DND-41 (cell line): Measurements from ENCODE around the gene PCDHGC5.

ENCODE experiments used
- ATAC-seq: fragments of 200-7000 bp; cut with Tn5 transposase; 3 replicates; pipeline ENCODE4 v1.9.1; 2021; ENCODE audit warnings: low read depth; ENCODE audit not compliant: insufficient read depth
- DNase-seq: peaks from one replicate; pipeline ENCODE4 v3.0.0-alpha.2; 2020
- H2AFZ ChIP-seq: 2 replicates; pipeline ENCODE4 v1.6.0; 2012; ENCODE audit warnings: low read depth, low read length
- H3K27ac ChIP-seq: 2 replicates; pipeline ENCODE4 v1.5.1; 2012; ENCODE audit warnings: low read length, inconsistent platforms
- H3K27me3 ChIP-seq: fragments of 200-600 bp; sonication (generic); 2 replicates; pipeline ENCODE4 v1.6.0; 2012; ENCODE audit warnings: low read length, mild to moderate bottlenecking, inconsistent platforms; ENCODE audit not compliant: insufficient read depth, poor library complexity
- H3K36me3 ChIP-seq: 2 replicates; pipeline ENCODE4 v1.5.1; 2012; ENCODE audit warnings: low read length, inconsistent platforms; ENCODE audit not compliant: insufficient read depth
- H3K4me1 ChIP-seq: 2 replicates; pipeline ENCODE4 v1.5.1; 2012; ENCODE audit warnings: mild to moderate bottlenecking, low read length; ENCODE audit not compliant: insufficient read depth
- H3K4me2 ChIP-seq: 2 replicates; pipeline ENCODE4 v1.6.0; 2012; ENCODE audit warnings: mild to moderate bottlenecking, moderate library complexity, low read length, inconsistent platforms; ENCODE audit not compliant: insufficient read depth
- H3K4me3 ChIP-seq, 2 experiments: fragments of 200-600 bp in 1 of 2; shearing (Covaris generic) in 1 of 2; 2 replicates each; pipeline ENCODE4 v1.5.1; 2012 to 2016; ENCODE audit warnings: inconsistent platforms in 2 of 2, low read length in 2 of 2, mild to moderate bottlenecking in 2 of 2, low read depth in 1 of 2, moderate library complexity in 1 of 2
- H3K79me2 ChIP-seq: 2 replicates; pipeline ENCODE4 v1.6.0; 2012; ENCODE audit warnings: low read length, inconsistent platforms; ENCODE audit not compliant: insufficient read depth
- H3K9ac ChIP-seq: 2 replicates; pipeline ENCODE4 v1.6.0; 2012; ENCODE audit warnings: low read depth, mild to moderate bottlenecking, inconsistent platforms, low read length, moderate library complexity
- H3K9me3 ChIP-seq: 2 replicates; pipeline ENCODE4 v1.5.1; 2012; ENCODE audit warnings: low read length, moderate library complexity, mild to moderate bottlenecking, inconsistent platforms; ENCODE audit not compliant: insufficient read depth, severe bottlenecking
- H4K20me1 ChIP-seq: 2 replicates; pipeline ENCODE4 v1.6.0; 2012; ENCODE audit warnings: low read length; ENCODE audit not compliant: insufficient read depth
- EZH2 ChIP-seq: IDR thresholded peaks from 3 replicates; pipeline ENCODE4 v1.6.1; 2012; ENCODE audit warnings: borderline replicate concordance, low read depth, mild to moderate bottlenecking, moderate library complexity, low read length, inconsistent platforms; ENCODE audit not compliant: severe bottlenecking
- TF ChIP-seq, protein P1 (sequence below): IDR thresholded peaks from 2 replicates; pipeline ENCODE4 v1.5.1; 2012; ENCODE audit warnings: borderline replicate concordance, low read length, moderate library complexity, mild to moderate bottlenecking; ENCODE audit not compliant: poor library complexity, severe bottlenecking; ENCODE audit errors: extremely low read depth

The PCDHGC5 gene

DNA sequence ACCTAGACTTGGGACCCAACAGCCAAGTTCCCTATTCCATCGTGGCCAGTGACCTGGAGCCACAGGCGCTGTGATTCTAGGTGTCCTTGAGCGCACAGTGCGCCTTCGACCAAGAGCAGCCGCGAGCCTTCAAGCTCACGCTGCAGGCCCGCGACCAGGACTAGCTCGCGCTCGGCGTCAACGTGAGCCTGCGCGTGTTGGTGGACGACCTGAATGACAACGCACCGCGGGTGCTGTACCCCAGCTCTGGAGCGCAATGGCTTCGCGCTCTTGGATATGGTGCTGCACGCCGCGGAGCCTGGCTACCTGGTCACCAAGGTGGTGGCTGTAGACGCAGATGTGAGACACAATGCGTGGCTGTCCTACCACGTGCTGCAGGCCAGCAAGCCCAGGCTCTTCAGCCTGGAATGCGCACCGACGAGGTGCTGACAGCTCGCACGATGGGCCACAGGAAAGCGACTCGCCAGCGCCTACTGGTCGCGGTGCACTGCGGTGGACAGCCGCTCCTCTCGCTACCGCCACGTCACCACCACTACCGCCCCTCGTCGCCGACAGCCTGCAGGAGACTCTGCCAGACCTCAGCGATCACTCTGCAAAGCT, 47.2 kb upstream of the PCDHGC5 start:
- H3K9ac ChIP-seq: no peak overlapping the region
- H3K27me3 ChIP-seq: no peaks in the 10 kb centered on the region
- no peaks in the 10 kb centered on the region for H3K9me3 ChIP-seq
- H3K4me2 ChIP-seq: no peak overlapping the region
- H2AFZ ChIP-seq: no peak overlapping the region
- TF ChIP-seq, protein P1, sequence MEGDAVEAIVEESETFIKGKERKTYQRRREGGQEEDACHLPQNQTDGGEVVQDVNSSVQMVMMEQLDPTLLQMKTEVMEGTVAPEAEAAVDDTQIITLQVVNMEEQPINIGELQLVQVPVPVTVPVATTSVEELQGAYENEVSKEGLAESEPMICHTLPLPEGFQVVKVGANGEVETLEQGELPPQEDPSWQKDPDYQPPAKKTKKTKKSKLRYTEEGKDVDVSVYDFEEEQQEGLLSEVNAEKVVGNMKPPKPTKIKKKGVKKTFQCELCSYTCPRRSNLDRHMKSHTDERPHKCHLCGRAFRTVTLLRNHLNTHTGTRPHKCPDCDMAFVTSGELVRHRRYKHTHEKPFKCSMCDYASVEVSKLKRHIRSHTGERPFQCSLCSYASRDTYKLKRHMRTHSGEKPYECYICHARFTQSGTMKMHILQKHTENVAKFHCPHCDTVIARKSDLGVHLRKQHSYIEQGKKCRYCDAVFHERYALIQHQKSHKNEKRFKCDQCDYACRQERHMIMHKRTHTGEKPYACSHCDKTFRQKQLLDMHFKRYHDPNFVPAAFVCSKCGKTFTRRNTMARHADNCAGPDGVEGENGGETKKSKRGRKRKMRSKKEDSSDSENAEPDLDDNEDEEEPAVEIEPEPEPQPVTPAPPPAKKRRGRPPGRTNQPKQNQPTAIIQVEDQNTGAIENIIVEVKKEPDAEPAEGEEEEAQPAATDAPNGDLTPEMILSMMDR: no peak
- no peak for TF ChIP-seq EZH2
- ATAC-seq (no peak), DNase-seq (no peak)
- no peaks in the 10 kb centered on the region for H3K4me1 ChIP-seq
- H3K4me3 ChIP-seq: no peak overlapping the region
- H3K79me2 ChIP-seq: no peaks in the 10 kb centered on the region
- H3K36me3 ChIP-seq: no peaks in the 10 kb centered on the region
- no peak overlapping the region for H3K27ac ChIP-seq
- H4K20me1 ChIP-seq: no peaks in the 10 kb centered on the region

- Histone ChIP-seq H3K4me3 (no peak overlapping the region), H3K4me2 (no peak overlapping the region), H4K20me1 (no peaks in the 10 kb centered on the region), H3K9ac (no peak overlapping the region), H3K9me3 (no peaks in the 10 kb centered on the region), H2AFZ (no peak overlapping the region), H3K4me1 (no peaks in the 10 kb centered on the region), H3K79me2 (no peaks in the 10 kb centered on the region), H3K27ac (no peak overlapping the region), H3K27me3 (no peaks in the 10 kb centered on the region), H3K36me3 (no peaks in the 10 kb centered on the region)
- TF ChIP-seq, protein P1: no peak
- TF ChIP-seq EZH2: no peak
- no peak for DNase-seq
- ATAC-seq: no peak
These were observed 23.5 kb upstream of the PCDHGC5 start for GRCh38 chr5:141465351-141465750.

GRCh38 chr5:141475625-141476131, 13.2 kb upstream of the PCDHGC5 start, which contains the start of gene PCDHGC3:
Gene PCDHGC3, plus strand, starts transcription at chr5:141475966. Its CDS starts 151 bp downstream, at chr5:141476117.
- DNase-seq (peak; percentile 68), ATAC-seq (peak; percentile 98)
- Histone ChIP-seq H3K9ac (peak within 1 kb of the TSS; percentile 47), H3K79me2 (no peaks in the 10 kb centered on the region), H3K36me3 (no peaks in the 10 kb centered on the region), H3K27ac (no peak within 1 kb of the TSS), H3K4me3 (peak within 1 kb of the TSS; percentile 12 to 61; a peak in 3 of 4 replicates), H3K27me3 (peaks cover 15% of the 10 kb centered on the region), H4K20me1 (no peaks in the 10 kb centered on the region), H2AFZ (peak within 1 kb of the TSS; percentile 62), H3K4me2 (peak within 1 kb of the TSS; percentile 69), H3K4me1 (peaks cover 17% of the 10 kb centered on the region; the same call in 1 of the 2 replicates), H3K9me3 (no peaks in the 10 kb centered on the region)
- TF ChIP-seq EZH2: no peak
- TF ChIP-seq, protein P1: peak; percentile 51
